PFSK-1 (cell line): ENCODE results near the gene VAT1L.

Source experiments
- POLR2AphosphoS5 ChIP-seq: IDR thresholded peaks from 2 replicates; pipeline ENCODE4 v1.6.1; 2012; ENCODE audit warnings: low read depth, mild to moderate bottlenecking, control low read depth, low read length, moderate library complexity
- SIN3A ChIP-seq: IDR thresholded peaks from 2 replicates; pipeline ENCODE4 v1.6.1; 2012; ENCODE audit warnings: mild to moderate bottlenecking, low read length, moderate library complexity, borderline replicate concordance; ENCODE audit not compliant: insufficient read depth

DNA sequence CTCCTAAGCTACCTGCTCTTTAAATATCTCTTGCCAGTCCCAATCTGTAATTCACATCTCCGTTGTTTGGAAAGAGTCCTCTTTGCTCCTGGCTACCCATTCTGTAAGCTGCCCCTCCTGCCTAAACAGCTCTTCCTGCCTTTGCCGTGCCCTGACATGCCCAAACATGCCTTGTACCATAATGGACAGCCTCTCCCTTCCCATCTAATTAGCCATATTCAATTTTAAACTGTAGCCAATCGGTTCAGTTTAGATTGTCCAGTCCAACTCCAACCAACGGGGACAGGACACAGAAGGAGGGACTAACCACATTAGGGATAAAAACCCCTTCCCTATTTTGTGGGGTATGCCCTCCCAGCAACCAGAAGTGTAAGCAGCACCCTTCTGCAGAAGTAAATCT lies 203.3 kb downstream of the VAT1L start:
- TF ChIP-seq POLR2AphosphoS5 (no peak), SIN3A (no peak)
